Amniotic stem cell (primary cell): Measurements from ENCODE around the gene THRA.

Source experiments
- DNase-seq: peaks from one replicate; lab custom pipeline; 2025; lab: John Stamatoyannopoulos, UW

THRA gene

GRCh38 chr17:40062329-40063186 is at the start of gene THRA:
Gene THRA (plus strand): TSS chr17:40062965. CDS start chr17:40074489, 11,524 bp downstream.
- DNase-seq = peak; percentile 32

- DNase-seq = no peak
These were observed 48.3 kb upstream of the THRA start for GRCh38 chr17:40014375-40014980.

GRCh38 chr17:40015005-40015997 is 47.5 kb upstream of the THRA start, which contains the start of gene CSF3:
Gene CSF3 (plus strand): TSS chr17:40015440. CDS start chr17:40015475, 35 bp downstream.
- no peak for DNase-seq

GRCh38 chr17:40015998-40016985 is 46.5 kb upstream of the THRA start:
- no peak for DNase-seq

- DNase-seq = no peak
These were observed 45.2 kb upstream of the THRA start for GRCh38 chr17:40017422-40018080.

- no peak for DNase-seq
These were observed 44.3 kb upstream of the THRA start for GRCh38 chr17:40018211-40019121.

- DNase-seq = no peak
These were observed 43.4 kb upstream of the THRA start for GRCh38 chr17:40019140-40019991.

- DNase-seq = no peak
These were observed 42.6 kb upstream of the THRA start for GRCh38 chr17:40020146-40020545.

- DNase-seq = peak; percentile 40
These were observed 41.3 kb upstream of the THRA start for GRCh38 chr17:40021451-40021971.

GRCh38 chr17:40022497-40022896 is 40.3 kb upstream of the THRA start:
- DNase-seq = no peak

GRCh38 chr17:40022961-40023541 is 39.7 kb upstream of the THRA start:
- no peak for DNase-seq

GRCh38 chr17:40023590-40024292 is 39.0 kb upstream of the THRA start:
- no peak for DNase-seq

- no peak for DNase-seq
These were observed 37.9 kb upstream of the THRA start for GRCh38 chr17:40024901-40025300.

GRCh38 chr17:40025559-40025958 is 37.2 kb upstream of the THRA start:
- DNase-seq = no peak

GRCh38 chr17:40025991-40026815 is 36.6 kb upstream of the THRA start:
- no peak for DNase-seq
